GM18507 (cell line): ENCODE measurements around the gene SPRR2F.

ENCODE experiments used
- DNase-seq: peaks from one replicate; pipeline ENCODE4 v3.0.0; 2011; ENCODE audit warnings: low read depth; ENCODE audit not compliant: insufficient read length; ENCODE audit errors: extremely low spot score
- FAIRE-seq: peaks from 2 replicates; lab custom pipeline; 2011; peaks lifted over from hg19 to GRCh38; lab: Jason Lieb, UNC

Gene SPRR2F

DNA sequence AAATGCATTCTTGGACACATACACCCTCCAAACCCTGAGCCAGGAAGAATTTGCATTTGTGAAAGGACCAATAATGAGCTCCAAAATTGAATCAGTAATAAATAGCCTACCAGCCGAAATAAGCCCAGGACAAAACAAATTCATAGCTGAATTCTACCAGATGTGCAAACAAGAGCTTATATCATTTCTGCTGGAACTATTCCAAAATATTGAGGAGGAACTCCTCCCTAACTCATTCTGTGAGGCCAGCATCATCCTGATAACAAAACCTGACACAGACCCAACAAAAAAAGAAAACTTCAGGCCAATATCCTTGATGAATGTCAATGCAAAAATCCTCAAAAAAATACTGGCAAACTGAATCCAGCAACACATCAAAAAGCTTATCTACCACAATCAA is 25.7 kb downstream of the SPRR2F start:
- no peak for FAIRE-seq

DNA sequence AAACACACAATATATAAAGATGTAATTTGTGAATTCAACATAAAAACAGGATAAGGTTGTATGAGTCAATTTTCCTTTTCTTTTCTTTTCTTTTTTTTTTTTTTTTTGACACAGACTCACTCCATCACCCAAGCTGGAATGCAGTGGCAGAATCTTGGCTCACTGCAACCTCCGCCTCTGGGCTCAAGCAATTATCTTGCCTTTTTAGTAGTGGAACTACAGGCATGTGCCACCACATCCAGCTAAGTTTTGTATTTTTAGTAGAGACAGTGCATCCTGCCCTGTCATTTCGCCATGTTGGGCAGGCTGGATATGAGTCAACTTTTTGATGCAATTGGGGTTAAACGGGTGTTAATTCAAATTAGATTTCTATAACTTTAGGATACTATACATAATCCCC is 31.6 kb downstream of the SPRR2F start:
- no peak for DNase-seq
- no peak for FAIRE-seq

More for the DNA sequence above, 25.7 kb downstream of the SPRR2F start:
- no peak for DNase-seq

DNA sequence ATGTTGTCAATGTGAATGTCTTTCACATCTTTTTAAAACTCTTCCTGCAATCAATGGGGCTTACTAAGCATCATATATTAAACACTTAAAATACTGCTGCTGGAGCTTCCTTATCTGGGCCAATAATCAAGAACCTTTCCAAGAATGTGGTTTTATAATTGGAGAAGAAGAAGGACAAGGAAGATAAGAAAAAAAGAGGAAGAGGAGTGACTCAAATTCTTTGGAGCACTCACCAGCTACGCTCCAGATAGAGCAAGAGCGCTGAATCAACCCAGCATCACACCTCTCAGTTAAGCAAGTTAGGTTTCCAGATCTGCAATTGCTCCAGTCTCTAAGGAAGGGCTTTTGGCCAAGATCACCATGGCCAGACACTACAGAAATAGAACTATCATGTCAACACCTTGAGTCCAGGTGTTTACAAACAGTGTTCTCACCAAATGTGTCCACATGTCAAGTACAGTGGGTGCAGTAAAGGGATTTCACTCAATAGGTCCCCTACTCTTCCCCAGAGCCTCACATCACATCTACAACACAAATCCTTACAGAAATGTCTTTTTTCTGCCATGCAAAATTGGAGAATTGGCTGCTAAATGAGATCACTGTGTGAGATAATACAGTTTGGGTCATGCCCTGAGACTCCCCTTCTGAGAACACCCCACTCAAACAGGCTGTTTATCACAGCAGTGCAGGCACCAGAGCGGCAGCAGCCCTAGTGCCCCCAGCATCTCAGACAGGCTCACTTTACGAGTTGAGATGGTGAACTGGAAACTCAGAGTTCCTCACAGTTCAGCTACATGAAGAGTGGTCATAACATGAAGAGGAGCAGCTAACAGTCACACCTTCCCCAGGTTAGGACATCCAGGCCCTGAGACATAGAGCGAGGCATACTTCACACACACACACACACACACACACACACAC is 40.2 kb downstream of the SPRR2F start:
- FAIRE-seq (no peak), DNase-seq (no peak)

DNA sequence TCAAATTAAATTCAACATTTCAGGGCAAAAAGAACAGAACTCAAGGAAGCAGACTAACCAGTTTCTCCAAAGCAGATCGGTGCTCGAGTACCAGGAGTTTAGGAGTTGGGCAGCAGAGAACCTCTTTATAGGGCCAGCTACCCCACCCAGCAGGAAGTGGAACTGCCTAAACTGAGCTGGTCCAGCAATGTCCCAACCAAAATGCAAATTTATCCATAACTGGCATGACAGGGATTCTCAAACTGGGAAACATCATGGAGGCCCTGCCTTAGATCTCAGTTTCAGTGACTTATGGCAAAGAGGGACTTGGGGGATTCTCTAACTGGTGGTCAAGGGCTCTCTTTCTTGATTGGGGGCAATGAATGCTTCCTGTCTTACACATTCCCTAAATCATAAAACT is 41.8 kb downstream of the SPRR2F start, which contains the start of gene SPRR2B:
SPRR2B (minus strand) TSS at position 101 of the 400 bp plus-strand sequence. CDS start 772 bp downstream, outside the sequence.
- no peak for FAIRE-seq
- DNase-seq: no peak

DNA sequence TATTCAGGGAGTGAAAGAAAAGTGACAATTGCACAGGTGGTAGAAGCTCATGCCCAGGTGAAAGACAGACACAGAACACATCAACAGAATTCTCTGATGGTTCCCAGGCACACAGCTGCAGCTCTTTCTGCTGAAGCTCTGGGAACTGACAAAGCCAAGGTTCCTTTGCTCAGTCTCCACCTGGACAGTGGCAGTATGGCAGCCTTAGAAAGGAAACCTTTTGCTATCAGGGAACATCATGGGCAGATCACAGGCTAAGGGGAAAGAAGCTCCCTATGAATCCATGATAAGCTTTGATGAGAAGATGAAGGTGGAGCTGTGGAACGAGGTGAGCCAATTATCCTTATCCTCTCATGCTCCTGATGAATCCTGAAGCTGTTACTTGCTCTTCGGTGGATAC is 43.1 kb downstream of the SPRR2F start:
- no peak for DNase-seq

More for the DNA sequence above, 43.1 kb downstream of the SPRR2F start:
- no peak for FAIRE-seq
